Measurements from ENCODE around the gene GPR137.

GRCh38 chr11:64321533-64321932 lies 35.9 kb downstream of the GPR137 start:
- TF ChIP-seq POLR2A (IDR thresholded peaks at IDR 0.05; ENCODE audit: extremely low read depth, insufficient read length) (no peak), CTCF (IDR thresholded peaks at IDR 0.05; ENCODE audit: low read depth, low read length) (no peak), MAX (IDR thresholded peaks at IDR 0.05; ENCODE audit: low read depth, low read length) (no peak), MYC (IDR thresholded peaks at IDR 0.05; ENCODE audit: low read depth, low read length) (no peak)

Measured in NB4 (cell line).